Esophagus muscularis mucosa (tissue), 4 donors: ENCODE measurements around the gene SST. TPM values are rescaled to one million over a fixed set of nuclear protein-coding genes. Genes with fewer than 3 reads are reported as not detected.

Experiments
- DNase-seq: peaks from one replicate; pipeline ENCODE4 v3.0.0-alpha.2; 2017; ENCODE audit errors: extremely low spot score
- H3K27ac ChIP-seq, 4 donors: fragments of 200-600 bp; sonication (generic); replicated peaks in 1 of 4; 1 replicate in 3 of 4; 2 replicates in 1 of 4; pipeline ENCODE4 v1.5.1; 2016 to 2019; ENCODE audit warnings: mild to moderate bottlenecking in 1 of 4
- H3K27me3 ChIP-seq, 4 donors: fragments of 200-600 bp; sonication (generic); one replicate each; pipeline versions ENCODE4 v1.5.1 to v1.6.0; 2016 to 2019
- H3K36me3 ChIP-seq, 4 donors: fragments of 200-600 bp; sonication (generic); one replicate each; pipeline ENCODE4 v1.5.1; 2016 to 2019
- H3K4me1 ChIP-seq, 4 donors: fragments of 200-600 bp; sonication (generic); one replicate each; pipeline ENCODE4 v1.5.1; 2016 to 2019
- H3K4me3 ChIP-seq, 4 donors: fragments of 200-600 bp; sonication (generic); 1 replicate in 2 of 4; 2 replicates in 2 of 4; pipeline ENCODE4 v1.5.1; 2016 to 2019; ENCODE audit warnings: mild to moderate bottlenecking in 4 of 4, moderate library complexity in 1 of 4
- H3K9me3 ChIP-seq, 4 donors: fragments of 200-600 bp; sonication (generic); 1 replicate in 3 of 4; 2 replicates in 1 of 4; pipeline ENCODE4 v1.5.1; 2016 to 2019
- CTCF ChIP-seq, 3 experiments: fragments of 200-600 bp in 2 of 3; fragments of 450-650 bp in 1 of 3; sonication (generic) in 2 of 3; IDR thresholded peaks; one replicate each; pipeline ENCODE4 v1.5.1; 2017 to 2019; ENCODE audit warnings: antibody characterized with exemption in 3 of 3, mild to moderate bottlenecking in 2 of 3, moderate library complexity in 1 of 3
- EP300 ChIP-seq: sonication (generic); formaldehyde crosslinking; IDR thresholded peaks from one replicate; pipeline ENCODE4 v1.6.1; 2017; ENCODE audit warnings: antibody characterized with exemption
- POLR2A ChIP-seq: fragments of 450-650 bp; IDR thresholded peaks from one replicate; pipeline ENCODE4 v1.6.1; 2017; ENCODE audit warnings: antibody characterized with exemption, moderate library complexity, mild to moderate bottlenecking, low read depth
- POLR2AphosphoS5 ChIP-seq, 2 donors: sonication (generic); formaldehyde crosslinking; IDR thresholded peaks; one replicate each; pipeline ENCODE4 v1.6.1; 2017; ENCODE audit warnings: antibody characterized with exemption in 2 of 2
- WGBS: methylation state at CpG from one replicate; pipeline ENCODE4 v1.1.5; 2018; 5-methylcytosine and 5-hydroxymethylcytosine counted together
- intact Hi-C: fragments of 100-400 bp; cut with DNase I; formaldehyde crosslinking; loops from one replicate; pipeline ENCODE4 v1.15.1; 2023
- total RNA-seq, 4 donors: library from RNA; depleted of rRNA; stranded (reverse); fragments of >200 nt; gene quantifications; one replicate each; pipeline versions ENCODE4 v1.1.0 to v1.2.1, GENCODE V29; 2016

SST gene
- total RNA-seq, 4 donors from 2014 or later = 1.8 to 2.0 TPM; not detected in 2

- intact Hi-C loops = no loop called here
- H3K36me3 ChIP-seq = no peaks in the 10 kb centered on the region
- 82% methylated on average over 2 of the region's 2 CpGs for WGBS
- no peak overlapping the region for H3K4me3 ChIP-seq
- H3K27ac ChIP-seq = no peak overlapping the region
- H3K9me3 ChIP-seq = no peaks in the 10 kb centered on the region
- DNase-seq = no peak
- no peaks in the 10 kb centered on the region for H3K4me1 ChIP-seq
- H3K27me3 ChIP-seq = no peaks in the 10 kb centered on the region
- TF ChIP-seq EP300 (no peak), POLR2A (no peak), CTCF (IDR thresholded peaks at IDR 0.05) (no peak), POLR2AphosphoS5 (IDR thresholded peaks at IDR 0.05) (no peak)
Measured at GRCh38 chr3:187619461-187619860, 50.7 kb downstream of the SST start.

Other genes starting within 250 kb of the SST start
- gene RTP2, start 32.2 kb upstream of the SST start, total RNA-seq = not detected
- gene BCL6, start 75.1 kb upstream of the SST start, total RNA-seq = 100 to 1,000 TPM in 3 of 4 donors, 10 to 100 TPM in 1; 86.0 to 161 (median 111) TPM